Activated CD4-positive, CD25-positive, alpha-beta regulatory T cell (primary cell): Measurements from ENCODE around the gene AFTPH.

Experiments used
- DNase-seq, 4 experiments: peaks; one replicate each; lab custom pipeline; 2025; lab: John Stamatoyannopoulos, UW

Gene AFTPH

DNA sequence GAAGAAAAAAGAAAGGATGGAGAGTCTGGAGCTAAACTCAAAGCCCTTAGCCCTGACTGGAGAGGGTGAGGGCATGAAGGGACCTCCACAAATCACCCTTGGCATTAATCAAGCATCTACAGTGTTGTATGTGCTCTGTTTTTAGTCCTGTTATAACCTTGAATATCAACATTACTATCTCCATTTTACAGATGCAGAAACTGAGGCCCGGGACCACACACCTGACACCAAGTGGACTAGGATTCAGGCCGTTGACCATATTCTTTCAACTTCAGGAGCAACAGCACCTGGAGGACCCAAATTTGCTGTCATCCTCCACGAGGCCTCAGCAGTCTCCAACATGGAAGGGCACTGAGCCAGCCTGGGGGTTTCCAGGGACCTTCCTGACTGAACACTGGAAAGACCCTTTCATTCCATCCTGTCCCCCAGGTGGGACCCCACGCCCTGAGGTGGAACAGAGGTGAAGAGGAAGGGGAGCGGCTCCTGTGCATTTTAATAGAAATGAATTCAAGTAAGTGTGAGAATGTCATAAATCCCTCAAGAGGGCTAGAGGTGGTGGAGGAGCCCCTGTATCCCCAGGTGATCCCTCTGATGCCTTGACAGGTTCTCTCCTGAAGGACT, 88.6 kb downstream of the AFTPH start:
- DNase-seq, result no peak

DNA sequence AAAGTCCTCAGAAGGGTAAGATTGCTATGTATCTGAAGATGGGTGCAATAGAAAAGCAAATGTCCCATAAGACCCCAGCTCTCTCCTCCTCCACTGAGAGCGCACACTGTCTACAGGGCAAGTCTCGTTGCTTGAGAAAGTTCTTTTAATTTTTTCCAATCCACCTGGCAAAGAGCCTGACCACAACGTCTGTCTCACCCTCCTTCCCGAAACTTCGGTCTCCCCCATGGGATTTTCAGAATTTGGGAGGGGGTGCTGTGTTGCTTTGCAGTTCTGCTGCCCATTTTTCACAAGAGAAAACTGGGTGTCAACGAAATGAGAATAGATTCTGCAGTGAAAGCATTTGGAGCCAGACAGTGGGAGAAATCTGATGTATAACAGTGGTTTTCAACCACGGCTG, 89.1 kb downstream of the AFTPH start:
- DNase-seq, result no peak

DNA sequence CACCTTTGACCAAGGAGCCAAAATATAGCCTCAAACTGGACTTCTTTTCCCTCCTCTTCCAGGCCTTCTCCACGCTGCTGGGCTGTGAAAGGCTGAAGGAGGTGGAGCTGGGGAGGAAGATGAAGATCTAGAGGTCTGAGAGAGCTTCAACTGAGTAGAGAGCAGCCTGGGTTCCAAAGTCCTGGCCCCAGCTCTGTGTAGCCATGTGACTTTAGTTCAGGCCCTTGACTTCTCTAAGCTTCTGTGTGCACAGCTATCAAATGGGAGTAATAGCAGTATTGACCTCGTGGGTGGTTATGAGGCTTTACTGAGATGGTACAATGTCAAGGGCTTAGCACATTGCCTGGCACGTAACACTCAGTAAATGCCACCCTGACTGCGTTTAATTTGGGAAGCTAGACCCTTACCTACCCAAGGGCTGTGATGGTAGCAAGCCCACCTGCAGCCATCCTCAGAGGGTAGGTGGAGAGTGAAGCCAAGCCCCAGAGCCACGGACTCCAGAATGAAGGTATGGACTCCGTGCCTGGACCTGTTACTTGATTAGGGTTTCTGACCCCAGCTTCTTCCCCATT, 91.2 kb downstream of the AFTPH start:
- no peak for DNase-seq

DNA sequence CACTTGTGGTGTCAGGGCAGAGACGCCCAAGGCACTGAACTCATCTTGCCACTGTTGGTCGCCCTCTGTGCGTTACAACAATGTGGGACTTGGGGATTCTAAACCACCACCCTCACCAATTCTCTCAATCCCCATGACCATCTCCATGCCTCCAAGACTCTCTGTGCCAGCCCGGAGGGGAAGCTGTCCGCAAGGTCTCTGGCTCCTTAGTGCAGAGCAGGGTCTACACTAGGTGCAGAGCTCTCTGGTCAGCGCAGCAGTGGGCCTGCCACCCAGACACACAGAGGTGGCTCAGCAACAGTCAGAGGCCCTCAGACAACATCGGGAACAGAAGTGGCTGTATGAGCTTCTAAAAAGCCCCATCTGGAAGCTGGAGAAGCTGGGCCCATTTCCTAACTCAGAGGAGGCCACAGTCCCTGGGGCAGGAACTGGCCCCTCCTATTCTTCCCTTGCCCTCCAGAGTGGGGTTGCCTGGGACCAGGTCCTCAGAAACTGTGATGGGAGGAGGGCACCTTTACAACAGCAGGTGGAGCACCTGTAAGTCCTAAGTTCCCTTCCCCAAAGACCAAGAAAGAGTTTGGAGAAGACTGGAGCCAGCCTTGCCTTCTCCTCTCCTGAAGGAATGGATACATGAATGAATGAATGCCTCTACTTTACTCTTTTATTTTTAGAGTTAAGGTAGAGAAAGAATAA, 91.9 kb downstream of the AFTPH start:
- no peak for DNase-seq

DNA sequence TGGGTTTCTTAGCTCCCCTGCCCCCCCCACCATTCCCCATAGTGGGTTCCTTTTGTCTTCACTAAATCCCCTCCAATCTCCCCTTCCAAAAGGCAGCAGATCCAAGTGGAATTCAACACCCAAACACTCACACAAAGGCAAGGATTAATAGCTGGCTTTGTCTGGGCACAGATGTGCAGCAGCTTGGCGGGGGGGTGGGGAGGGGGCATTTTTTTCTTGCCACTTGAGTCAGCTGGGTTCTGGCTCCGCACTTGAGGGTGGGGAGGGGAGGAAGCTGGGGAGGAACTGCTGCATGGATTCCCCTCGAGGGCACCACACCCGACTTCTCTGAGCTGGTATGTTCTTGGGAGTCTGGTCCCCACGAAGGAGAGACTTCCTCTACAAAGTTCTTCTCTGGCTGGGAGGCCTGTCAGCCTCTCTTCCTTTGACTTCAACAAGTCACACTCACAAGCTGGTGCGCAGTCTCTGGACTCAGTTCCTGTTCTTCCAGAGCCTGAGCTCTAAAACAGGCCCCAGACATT, 93.6 kb downstream of the AFTPH start:
- DNase-seq, result no peak

DNA sequence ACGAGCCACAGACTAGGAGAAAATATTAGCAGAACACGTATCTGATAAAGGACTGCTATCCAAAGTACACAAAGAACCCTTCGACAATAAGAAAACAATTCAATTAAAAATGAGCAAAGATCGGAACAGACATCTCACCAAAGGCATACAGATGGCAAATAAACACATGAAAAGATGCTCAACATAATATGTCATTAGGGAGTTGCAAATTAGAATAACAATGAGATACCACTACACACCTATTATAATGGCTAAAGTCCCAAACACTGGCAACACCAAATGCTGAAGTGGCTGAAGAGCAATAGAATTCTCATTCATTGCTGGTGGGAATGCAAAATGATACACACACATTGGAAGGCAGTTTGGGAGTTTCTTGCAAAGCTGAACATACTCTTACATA, 96.5 kb downstream of the AFTPH start:
- DNase-seq, result no peak

DNA sequence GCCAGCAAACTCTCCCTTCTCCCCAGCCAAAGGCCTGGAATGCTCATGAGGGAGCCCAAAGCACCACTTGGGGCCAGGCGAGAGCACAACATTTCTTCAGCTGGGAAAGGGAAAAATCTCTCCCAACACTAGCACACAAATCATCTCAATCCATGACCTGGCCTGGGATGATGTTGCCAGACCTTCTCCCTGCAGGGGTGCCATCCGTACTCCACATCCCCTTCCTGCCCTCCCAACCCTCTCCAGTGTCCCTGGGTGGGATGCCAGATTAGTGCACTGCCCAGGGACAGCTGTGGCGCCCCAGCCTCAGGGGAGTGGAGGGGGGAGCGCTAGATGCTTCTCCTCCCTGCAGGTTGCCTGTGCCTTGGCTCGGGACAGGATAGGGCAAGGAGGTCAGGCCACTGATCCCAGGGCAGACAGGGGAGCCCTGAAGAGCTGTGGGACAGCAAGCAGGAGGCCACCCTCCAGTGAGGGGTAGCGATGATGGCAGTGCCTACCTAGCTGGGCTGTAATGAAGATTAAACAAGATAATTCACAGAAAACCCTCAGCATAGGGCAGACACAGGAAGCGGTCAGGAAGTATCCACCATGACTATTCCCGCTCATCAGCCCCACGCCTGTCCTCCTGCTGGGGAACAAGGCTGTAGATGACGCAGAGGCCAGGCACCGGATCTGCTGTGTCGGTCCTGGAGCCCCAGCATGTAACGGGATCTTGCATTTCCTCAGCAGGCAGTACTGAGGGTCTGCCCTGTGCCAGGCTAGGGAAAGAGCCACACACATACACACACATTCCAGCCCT, 98.5 kb downstream of the AFTPH start:
- DNase-seq, result no peak

DNA sequence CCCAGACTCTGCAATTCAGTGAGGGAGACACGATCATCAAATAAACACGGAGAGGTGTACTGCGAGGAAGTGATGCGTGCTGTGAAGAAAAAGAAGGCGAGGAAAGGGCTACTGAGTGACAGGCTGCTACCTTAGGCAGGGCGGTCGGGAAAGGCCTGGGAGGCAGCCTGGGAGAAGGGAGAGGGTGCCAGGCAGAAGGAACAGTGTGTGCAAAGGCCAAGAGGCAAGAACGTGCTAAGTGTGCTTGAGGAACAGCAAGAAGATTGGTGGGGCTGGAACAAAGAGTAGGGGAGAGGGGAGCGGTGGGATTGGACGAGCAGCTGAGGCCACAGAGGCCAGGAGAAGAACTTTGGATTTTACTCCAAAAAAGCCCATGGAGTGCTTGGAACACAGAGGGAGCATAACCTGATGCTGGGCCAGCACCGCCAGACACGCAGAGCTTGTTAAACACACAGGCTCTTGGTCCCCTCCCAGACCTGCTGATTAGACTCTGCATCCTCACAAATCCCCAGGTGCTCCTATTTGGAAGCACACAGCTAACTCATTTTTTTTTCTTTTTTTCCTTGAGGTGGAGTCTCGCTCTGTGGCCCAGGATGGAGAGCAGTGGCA, 99.2 kb downstream of the AFTPH start:
- no peak for DNase-seq

DNA sequence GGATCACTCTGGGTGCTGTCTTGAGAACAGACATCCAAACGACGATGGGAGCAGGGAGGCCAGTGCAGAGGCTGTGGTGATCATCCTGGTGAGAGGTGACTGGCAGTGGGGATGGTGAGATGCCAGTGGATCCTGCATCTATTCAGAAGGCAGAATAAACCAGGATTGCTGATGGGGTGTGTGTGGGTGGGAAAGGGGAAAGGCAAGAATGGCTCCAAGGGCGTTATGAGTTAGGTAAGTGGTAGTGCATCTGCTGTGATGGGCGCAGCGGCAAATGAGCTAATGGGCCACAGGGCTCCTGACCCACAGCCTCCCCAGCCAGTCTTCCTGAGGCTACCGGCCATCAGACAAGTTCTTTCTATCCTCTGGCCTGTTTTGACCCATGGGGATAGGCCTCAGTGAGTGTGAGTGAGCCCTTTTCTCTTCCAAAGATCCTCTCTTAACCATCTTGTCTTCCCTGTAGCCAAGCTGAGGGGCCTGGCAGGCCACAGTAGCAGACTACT, 100.0 kb downstream of the AFTPH start:
- DNase-seq, result no peak

DNA sequence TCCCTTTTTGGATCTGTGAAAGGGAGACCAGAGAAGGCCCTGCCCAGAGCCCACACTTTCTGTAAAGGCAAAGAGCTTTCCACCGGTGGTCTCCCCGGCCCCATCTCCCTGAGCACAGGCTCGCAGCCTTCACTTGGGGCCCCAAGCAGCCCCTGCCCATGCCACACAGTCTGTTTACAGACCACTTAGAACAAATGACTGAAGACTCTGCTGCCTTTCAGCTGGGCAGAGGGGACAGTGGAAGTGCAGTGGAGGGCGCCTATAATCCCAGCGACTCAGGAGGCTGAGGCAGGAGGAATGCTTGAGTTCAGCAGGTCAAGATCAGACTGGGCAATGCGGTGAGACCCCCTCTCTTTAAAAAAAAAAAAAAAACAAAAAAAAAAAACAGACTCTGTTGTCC, 100.7 kb downstream of the AFTPH start:
- no peak for DNase-seq

DNA sequence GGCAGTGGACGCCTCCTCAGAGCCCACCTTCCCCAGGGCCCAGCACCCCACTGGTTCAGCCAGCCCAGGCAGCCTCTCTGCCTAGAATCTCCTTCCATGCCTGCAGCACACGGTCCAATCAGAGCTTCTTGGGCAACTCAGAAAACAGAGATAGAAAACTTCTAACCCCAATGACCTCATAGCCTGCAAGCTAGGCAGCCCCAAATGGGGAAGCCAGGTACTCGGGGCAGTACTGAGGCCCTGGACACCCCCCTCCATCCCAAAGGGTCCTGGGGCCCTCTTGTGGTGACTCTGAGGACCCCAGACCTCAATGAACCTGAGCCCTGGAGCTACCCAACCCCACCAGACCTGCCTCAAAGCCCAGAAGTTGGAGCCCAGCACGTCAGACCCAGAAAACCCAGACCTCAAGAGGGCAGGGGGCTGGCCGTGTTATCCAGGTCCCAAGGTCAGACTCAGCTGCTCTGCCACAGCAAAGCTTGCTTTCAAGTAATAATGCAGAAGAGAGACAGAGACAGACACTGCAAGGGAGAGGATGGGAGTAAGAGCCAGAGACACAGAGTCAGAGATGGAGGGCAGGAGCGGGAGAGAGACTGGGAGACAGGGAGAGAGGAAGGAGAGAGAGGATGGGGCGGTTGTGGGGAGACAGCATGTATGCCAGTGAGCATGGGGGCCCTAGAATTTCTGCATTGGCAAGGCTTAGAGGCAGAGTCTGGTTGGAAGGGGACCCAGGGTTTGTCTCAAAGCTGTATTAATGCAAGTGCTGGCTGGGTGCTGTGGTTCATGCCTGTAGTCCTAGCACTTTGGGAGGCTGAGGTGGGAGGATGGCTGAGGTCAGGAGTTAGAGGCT, 101.4 kb downstream of the AFTPH start:
- DNase-seq, result no peak

DNA sequence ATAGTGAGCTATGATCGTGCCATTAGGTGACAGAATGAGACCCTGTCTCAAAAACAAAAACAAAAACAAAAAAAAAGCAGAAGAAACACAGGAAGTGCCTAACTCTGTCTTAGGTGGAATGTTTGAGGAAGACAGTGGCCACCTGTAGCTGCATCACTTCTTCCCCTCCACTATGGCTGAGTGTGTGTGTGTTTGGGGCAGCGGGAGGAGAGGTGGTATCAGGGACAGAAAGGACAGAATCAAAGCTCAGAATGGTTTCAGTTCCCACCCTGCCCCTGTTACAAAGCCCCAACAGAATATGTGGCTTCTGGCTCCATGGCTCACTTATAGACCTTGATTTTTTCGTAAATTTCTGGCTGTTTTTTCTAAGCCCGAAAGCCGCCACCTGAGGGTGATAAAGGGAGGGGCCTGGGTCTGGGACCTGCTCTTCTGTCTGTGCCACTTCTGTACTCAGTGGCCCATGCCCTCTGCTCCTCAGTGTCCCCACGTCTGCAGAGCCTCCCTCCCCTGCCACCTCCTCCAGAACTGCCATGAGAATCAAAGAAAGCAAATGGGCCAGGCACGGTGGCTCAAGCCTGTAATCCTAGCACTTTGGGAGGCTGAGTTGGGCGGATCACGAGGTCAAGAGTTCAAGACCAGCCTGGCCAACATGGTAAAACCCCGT, 102.2 kb downstream of the AFTPH start:
- no peak for DNase-seq

DNA sequence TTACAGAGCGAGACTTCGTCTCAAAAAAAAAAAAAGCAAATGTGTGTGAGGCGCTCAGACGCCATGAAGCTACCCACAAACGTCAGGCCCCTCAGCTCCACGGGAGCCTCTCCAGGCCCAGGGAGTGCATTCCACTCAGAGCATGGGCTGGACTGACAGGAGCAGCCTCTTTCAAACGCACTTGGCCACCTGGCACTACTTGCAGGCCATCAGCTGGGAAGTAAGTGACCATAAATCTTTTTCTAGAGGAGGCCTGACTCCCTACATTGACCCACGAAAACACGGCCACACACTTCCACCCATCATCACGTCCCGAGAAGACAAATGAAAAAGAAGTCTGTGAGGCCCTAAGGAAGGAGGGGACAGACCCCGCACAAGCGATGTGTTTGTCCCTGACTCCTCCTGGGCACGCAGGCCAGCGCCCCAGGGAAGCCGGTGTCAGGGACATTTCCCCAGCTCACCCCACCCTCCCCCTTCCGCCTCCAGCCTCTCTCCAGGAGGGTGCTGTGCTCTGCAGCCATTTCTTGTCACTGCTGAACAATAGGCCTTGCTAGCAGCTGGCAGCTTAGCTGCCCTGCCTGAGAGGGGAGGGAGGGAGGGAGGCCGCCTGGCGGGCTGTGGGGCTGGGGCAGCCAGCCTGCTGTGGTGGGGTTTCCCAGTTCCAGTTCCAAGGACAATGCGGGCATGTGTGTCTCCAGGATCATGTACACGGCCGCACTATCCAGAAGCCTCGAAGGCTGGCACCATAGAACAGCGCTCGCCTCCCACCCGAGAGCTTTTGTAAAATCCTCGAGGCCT, 103.0 kb downstream of the AFTPH start:
- no peak for DNase-seq

DNA sequence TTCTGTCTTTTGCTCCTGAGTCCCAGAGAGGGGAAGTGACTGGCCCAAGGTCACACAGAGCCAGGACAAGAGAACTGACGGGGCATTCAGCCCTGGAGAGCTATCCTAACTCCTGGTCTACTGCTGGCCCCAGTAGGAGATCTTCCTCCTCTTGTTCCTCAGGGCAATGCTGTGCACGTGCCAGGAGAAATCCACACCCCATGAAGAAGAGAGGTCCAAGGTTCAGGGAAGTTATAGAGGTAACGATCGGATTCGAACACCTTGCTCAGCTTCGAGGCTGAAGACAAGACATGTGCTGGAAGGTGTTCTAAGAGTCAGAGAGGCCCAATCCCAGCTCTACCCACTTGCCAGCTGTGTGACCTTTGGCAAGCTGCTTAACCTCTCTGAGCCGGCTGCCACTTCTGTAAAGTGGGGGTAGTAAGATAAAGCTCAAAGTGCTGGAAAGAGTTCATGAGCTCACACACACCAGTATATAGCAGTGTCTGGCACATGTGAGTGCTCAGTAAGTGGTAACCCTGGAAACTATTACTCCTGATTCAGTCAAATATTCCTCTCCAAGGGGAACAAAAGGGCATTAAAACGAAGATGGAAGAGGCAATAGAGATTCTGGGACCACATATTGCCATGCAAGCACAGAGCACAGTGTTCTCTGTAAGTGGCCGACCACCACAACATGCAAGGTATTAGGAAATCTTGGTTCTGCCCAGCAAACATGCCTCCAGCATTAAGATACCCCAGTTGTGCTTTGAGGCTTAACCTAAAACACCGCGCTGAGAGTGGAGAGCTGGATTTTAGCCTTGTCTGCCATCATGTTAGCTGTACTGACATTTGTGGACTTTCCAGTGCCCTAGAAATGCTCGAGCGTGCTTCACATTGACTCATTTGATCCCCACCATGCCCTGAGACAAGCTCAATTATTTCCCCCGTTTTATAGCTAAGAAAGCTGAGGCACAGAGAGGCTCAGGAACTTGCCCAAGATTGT, 104.0 kb downstream of the AFTPH start:
- DNase-seq, result no peak

DNA sequence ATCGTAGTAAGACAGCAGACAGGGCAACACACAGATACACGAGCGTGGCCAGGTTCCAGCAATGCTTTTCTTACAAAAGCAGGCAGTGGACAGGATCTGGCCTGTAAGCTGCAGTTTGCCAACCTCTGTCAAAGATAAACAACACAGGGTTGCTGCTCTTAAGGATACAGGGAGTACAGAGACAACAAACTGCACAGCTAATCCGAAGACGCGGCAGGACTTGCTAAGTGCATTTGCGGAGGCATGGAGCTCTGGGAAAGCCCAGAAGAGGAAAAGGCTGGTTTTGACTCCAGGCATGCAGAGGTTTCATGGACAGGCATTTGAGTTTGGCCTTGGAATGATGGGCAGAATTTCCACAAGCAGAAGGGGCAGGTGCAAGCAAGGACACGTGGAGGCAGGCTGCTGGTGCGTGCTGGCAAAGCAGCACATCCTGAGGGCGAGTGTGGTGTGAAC, 105.2 kb downstream of the AFTPH start:
- DNase-seq, result no peak

DNA sequence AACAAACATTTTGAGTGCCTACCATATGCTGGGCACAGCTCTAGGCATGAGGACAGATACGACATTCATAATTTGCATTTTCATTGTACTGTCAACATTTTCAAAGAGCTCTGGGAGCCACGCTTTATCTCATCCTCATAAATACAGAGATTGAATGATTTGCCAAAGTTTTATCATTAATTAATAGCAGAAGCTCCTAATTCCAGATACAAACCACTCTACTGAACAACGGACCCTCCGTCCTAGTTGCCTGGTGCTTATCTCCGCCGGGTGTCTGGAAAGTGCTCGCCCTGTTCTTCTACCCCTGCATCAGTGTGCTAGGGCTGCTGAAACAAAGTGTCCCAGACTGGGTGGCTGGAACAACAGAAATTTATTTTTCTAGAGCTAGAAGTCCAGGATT, 105.7 kb downstream of the AFTPH start:
- DNase-seq, result no peak

DNA sequence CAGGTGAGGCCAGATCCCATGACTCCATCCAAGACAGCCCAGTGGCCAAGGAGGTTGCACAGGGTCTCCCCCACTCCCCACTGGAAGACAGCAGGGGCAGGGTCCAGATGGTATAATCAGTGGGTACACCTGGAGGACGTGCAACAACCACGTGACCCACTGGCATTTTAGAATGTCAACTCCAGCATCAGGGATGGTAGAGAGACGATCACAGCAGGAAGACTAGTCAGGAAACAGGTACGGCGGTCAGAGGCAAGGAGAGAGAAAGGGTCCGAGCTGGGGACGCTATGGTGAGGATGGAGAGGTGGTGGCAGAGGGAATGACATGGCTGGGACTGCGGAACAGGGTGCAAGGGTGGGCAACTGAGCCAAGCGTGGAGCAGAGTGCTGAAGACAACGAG, 106.6 kb downstream of the AFTPH start:
- DNase-seq, result no peak

DNA sequence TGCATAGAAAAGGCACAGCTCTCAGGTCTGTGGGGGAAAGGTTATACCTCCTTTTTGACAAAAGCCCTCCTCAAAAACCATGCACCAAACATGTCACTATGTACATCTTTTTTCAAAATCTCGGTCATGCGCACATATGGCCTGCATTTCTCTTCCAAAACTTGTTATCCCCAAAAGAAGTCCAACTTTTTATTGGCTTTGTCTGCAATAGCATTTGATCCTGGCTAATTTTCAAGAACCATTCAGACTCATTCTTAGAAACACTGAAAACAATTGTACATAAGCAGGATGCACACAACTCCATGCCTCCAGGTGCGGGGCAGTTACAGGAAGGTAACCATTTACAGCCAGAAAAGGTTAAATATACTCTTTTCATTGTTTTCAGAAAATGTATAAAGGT, 107.6 kb downstream of the AFTPH start:
- no peak for DNase-seq
